GM21737 (cell line): Measurements from ENCODE around the gene COPS9.

ENCODE experiments used
- ATAC-seq: cut with Tn5 transposase; IDR thresholded peaks from one replicate; pipeline ENCODE4 v1.9.1; 2021; ENCODE audit warnings: mild to moderate bottlenecking, moderate library complexity; ENCODE audit not compliant: unreplicated experiment

Gene COPS9

GRCh38 chr2:240121675-240122074, 14.4 kb downstream of the COPS9 start:
- no peak for ATAC-seq

- no peak for ATAC-seq
These were observed 14.9 kb downstream of the COPS9 start for GRCh38 chr2:240121190-240121589.

GRCh38 chr2:240114233-240114632, 21.9 kb downstream of the COPS9 start:
- ATAC-seq: no peak

GRCh38 chr2:240112914-240113690, 23.0 kb downstream of the COPS9 start:
- no peak for ATAC-seq

GRCh38 chr2:240111253-240111652, 24.9 kb downstream of the COPS9 start:
- no peak for ATAC-seq

DNA sequence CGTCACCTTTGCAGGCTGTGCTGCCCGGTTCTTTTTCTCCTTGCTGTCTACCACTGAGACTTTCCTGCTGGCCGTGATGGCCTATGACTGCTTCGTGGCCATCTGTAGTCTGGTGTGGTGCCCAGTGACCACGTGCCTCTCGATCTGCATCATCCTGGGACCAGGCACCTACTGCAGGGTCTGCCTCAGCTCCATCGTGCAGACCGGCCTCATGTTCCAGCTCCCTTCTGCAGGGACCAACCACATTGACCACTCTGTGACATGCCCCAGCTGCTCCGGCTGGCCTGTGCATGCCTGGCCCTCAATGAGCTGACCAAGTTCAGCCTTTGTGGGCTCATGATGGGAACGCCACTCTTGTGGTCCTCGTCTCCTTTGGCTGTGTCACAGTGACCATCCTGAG, 26.7 kb downstream of the COPS9 start:
- ATAC-seq: no peak

DNA sequence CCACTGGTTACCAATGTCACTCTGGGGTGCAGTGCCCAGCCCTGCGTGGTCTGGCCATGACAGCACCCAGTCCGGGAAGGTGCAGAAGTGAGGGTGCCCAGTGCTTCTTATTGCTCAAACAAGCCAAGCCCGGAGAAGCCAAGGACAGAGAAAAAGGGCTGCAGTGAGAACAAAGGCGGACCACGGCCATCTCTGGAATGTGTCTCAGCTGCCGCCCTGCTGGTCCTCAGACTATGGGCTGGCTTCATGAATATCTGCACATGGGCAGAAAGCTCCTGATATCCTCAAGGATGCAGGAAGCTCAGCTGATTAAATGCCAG, 28.7 kb downstream of the COPS9 start:
- ATAC-seq: no peak

DNA sequence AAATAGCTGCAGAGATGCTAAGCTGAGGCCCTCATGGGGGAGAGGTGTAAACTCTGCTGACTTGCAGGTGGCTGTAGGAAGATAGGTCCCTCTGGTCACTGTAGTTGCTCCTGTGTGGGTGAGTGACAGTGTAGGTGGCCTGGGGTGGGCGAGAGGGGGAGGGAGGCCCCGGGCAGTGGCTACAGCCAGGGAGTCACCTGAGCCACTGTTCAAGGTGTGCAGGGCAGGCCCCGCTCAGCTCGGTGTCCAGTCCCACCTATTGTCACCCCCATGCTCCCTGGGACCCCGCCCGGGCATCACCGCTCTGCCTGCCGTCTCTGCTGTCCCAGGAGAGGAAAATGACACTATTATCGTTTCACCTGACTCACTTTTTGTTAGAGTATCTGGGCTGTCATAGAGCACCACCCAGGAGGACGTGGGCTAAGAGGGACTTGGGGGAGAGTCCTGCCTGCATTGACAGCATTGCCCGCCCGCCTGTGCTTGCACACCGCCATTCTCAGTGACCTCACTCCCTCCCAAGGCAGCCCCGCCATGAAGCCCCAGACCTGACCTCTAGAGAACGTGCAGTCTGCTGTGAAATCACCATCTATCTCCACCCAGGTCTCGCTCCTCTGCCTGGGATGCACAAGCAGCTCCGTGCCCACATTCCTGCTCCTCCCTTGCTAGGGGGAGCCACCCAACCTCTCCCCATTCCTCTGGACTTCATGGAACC, 29.2 kb downstream of the COPS9 start:
- no peak for ATAC-seq

GRCh38 chr2:240105982-240106381, 30.1 kb downstream of the COPS9 start:
- ATAC-seq: no peak

- ATAC-seq: no peak
These were observed 33.0 kb downstream of the COPS9 start for GRCh38 chr2:240103136-240103535.

- no peak for ATAC-seq
These were observed 37.8 kb downstream of the COPS9 start for GRCh38 chr2:240098349-240098748.

GRCh38 chr2:240095556-240096523, 40.3 kb downstream of the COPS9 start:
- ATAC-seq: no peak

DNA sequence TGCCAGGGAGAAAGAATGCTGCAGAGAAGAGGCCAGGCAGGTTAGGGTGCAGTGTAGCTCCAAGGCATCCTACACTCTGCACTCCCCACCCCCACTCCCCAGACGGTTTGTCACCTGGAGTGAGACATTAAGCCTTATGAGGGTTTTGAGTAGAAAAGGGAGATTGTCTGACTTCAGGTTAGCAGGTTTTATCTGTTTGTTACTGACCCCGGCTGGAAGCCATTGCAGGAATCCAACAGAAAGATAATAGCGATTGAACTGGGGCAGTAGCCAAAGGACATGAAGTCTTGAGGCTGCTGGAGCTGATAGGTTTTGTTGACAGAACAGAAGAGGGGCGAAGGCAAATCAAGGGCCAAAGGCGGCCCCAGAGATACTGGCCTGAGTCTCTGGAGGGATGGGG, 46.8 kb downstream of the COPS9 start:
- no peak for ATAC-seq

DNA sequence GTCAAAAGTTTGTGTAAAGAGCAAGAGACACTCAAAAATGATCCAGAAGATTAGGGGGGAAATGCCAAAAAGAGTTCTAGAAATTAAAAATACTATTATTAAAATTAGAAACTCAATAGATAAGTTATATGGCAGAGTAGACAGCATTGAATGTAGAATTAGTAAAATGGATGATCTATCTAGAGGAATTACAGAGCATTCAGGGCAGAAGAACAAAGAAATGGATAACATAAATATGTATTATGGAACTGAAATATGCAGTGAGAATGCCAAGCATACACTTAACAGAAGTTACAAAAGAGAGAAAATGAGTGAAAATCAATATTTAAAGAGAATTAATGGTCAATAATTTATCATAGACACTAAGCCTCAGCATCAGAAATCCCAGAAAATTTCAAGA, 49.5 kb downstream of the COPS9 start:
- ATAC-seq: no peak
